Endothelial cell of umbilical vein (primary cell): ENCODE results near the gene MAEA. TPM values are rescaled to one million over a fixed set of nuclear protein-coding genes. Genes with fewer than 3 reads are reported as not detected.

Experiments used
- BruUV-seq: library from RNA; stranded (reverse); fragments of 400-500 nt; replicated peaks from 2 replicates; lab custom pipeline; 2021; lab: Mats Ljungman, UMichigan
- CTCF ChIA-PET: fragments of 300-600, 350-600 bp; sonication (Branson Sonifier 250); formaldehyde crosslinking; loops from one replicate; lab custom pipeline; 2021; ENCODE audit warnings: antibody characterized with exemption, inconsistent platforms; lab: Charles Lee
- POLR2A ChIA-PET: fragments of 300-600, 350-600 bp; sonication (Branson Sonifier 250); formaldehyde crosslinking; loops from one replicate; lab custom pipeline; 2021; ENCODE audit warnings: antibody characterized with exemption, inconsistent platforms; lab: Charles Lee
- DNase-seq: peaks from one replicate; pipeline ENCODE4 v3.0.0-alpha.2; 2011; ENCODE audit warnings: low read depth, low spot score
- FAIRE-seq: peaks from 2 replicates; lab custom pipeline; 2011; peaks lifted over from hg19 to GRCh38; lab: Jason Lieb, UNC
- H2AFZ ChIP-seq: 2 replicates; pipeline ENCODE4 v1.6.0; 2012; ENCODE audit warnings: low read depth, low read length, control low read depth, inconsistent platforms
- H3K27ac ChIP-seq: 2 replicates; pipeline ENCODE4 v1.5.1; 2011; ENCODE audit warnings: low read depth, mild to moderate bottlenecking, control low read depth, low read length, moderate library complexity; ENCODE audit not compliant: insufficient read depth
- H3K27me3 ChIP-seq, 2 experiments: 2 replicates each; pipeline versions ENCODE4 v1.6.0 to v1.6.1; 2011; ENCODE audit warnings: low read length in 2 of 2, mixed read lengths in 1 of 2; ENCODE audit not compliant: control insufficient read depth in 2 of 2, insufficient read depth in 2 of 2
- H3K36me3 ChIP-seq, 2 experiments: 2 replicates in 1 of 2; 3 replicates in 1 of 2; pipeline ENCODE4 v1.5.1; 2011; ENCODE audit warnings: low read length in 2 of 2, mild to moderate bottlenecking in 1 of 2, moderate library complexity in 1 of 2; ENCODE audit not compliant: control insufficient read depth in 2 of 2, insufficient read depth in 2 of 2; ENCODE audit errors: extremely low read depth in 1 of 2
- H3K4me1 ChIP-seq: 3 replicates; pipeline ENCODE4 v1.5.1; 2011; ENCODE audit warnings: mild to moderate bottlenecking, low read length; ENCODE audit not compliant: control insufficient read depth, insufficient read depth; ENCODE audit errors: extremely low read depth
- H3K4me2 ChIP-seq: 2 replicates; pipeline ENCODE4 v1.6.1; 2011; ENCODE audit warnings: low read length, control low read depth, mixed read lengths; ENCODE audit not compliant: insufficient read depth
- H3K4me3 ChIP-seq, 3 experiments: fragments of 200-600 bp in 1 of 3; sonication (generic), shearing (Covaris generic) in 1 of 3; replicated peaks in 1 of 3; 2 replicates each; pipeline ENCODE4 v1.5.1; 2011 to 2016; ENCODE audit warnings: control low read depth in 3 of 3, low read length in 3 of 3, mild to moderate bottlenecking in 2 of 3, inconsistent platforms in 1 of 3, low read depth in 1 of 3, moderate library complexity in 1 of 3; ENCODE audit not compliant: insufficient read depth in 1 of 3
- H3K79me2 ChIP-seq: 2 replicates; pipeline ENCODE4 v1.6.0; 2012; ENCODE audit warnings: low read length, inconsistent platforms; ENCODE audit not compliant: control insufficient read depth, insufficient read depth
- H3K9ac ChIP-seq: replicated peaks from 2 replicates; pipeline ENCODE3; 2011; ENCODE audit warnings: low read length, control low read depth; ENCODE audit not compliant: insufficient read depth; ENCODE audit errors: extremely low read depth
- H3K9me1 ChIP-seq: replicated peaks from 3 replicates; pipeline ENCODE4 v1.6.0; 2011; ENCODE audit warnings: mild to moderate bottlenecking, low read length; ENCODE audit not compliant: control insufficient read depth, insufficient read depth; ENCODE audit errors: extremely low read depth
- H3K9me3 ChIP-seq: replicated peaks from 2 replicates; pipeline ENCODE4 v1.5.1; 2012; ENCODE audit warnings: low read length, inconsistent platforms; ENCODE audit not compliant: control insufficient read depth, insufficient read depth
- H4K20me1 ChIP-seq: replicated peaks from 2 replicates; pipeline ENCODE3; 2011; ENCODE audit warnings: mild to moderate bottlenecking, low read length; ENCODE audit not compliant: control insufficient read depth, insufficient read depth; ENCODE audit errors: extremely low read depth
- CTCF ChIP-seq, 2 donors: IDR thresholded peaks; 1 replicate in 1 of 2; 2 replicates in 1 of 2; pipeline ENCODE4 v1.5.1; 2011; ENCODE audit warnings: low read length in 2 of 2, mild to moderate bottlenecking in 2 of 2, moderate library complexity in 2 of 2, control low read depth in 1 of 2, inconsistent platforms in 1 of 2, low read depth in 1 of 2; ENCODE audit not compliant: insufficient read depth in 1 of 2; ENCODE audit errors: extremely low read depth in 1 of 2
- EZH2 ChIP-seq: IDR thresholded peaks from 2 replicates; pipeline ENCODE4 v1.6.1; 2012; ENCODE audit warnings: borderline replicate concordance, low read depth, mild to moderate bottlenecking, moderate library complexity, low read length, inconsistent platforms; ENCODE audit not compliant: severe bottlenecking
- FOS ChIP-seq: IDR thresholded peaks from 2 replicates; pipeline ENCODE4 v1.6.1; 2011; ENCODE audit warnings: mild to moderate bottlenecking, low read length, moderate library complexity, borderline replicate concordance; ENCODE audit not compliant: insufficient read depth
- GATA2 ChIP-seq: IDR thresholded peaks from 2 replicates; pipeline ENCODE4 v1.7.0; 2011; ENCODE audit warnings: low read depth, mild to moderate bottlenecking, moderate library complexity, mixed read lengths, low read length; ENCODE audit not compliant: insufficient read length, insufficient read depth
- JUN ChIP-seq: IDR thresholded peaks from 2 replicates; pipeline ENCODE4 v1.6.1; 2011; ENCODE audit warnings: borderline replicate concordance, low read depth; ENCODE audit not compliant: insufficient read length, insufficient read depth
- MAX ChIP-seq: IDR thresholded peaks from 2 replicates; pipeline ENCODE4 v1.6.1; 2011; ENCODE audit not compliant: insufficient read depth, insufficient read length
- MYC ChIP-seq: IDR thresholded peaks from one replicate; pipeline ENCODE4 v1.6.1; 2011; ENCODE audit warnings: mild to moderate bottlenecking, low read depth, low read length
- POLR2A ChIP-seq: IDR thresholded peaks from 2 replicates; pipeline ENCODE4 v1.6.1; 2012; ENCODE audit warnings: low read depth, mild to moderate bottlenecking, control low read depth, low read length
- POLR2AphosphoS5 ChIP-seq: IDR thresholded peaks from 2 replicates; pipeline ENCODE4 v1.6.1; 2012; ENCODE audit warnings: low read depth, mild to moderate bottlenecking, control low read depth, low read length, moderate library complexity; ENCODE audit not compliant: insufficient read depth
- dilution Hi-C: fragments of 300-500 bp; cut with MboI; formaldehyde crosslinking; loops from one replicate; pipeline ENCODE4 v1.15.0; 2019; ENCODE audit warnings: low sequenced_read_pairs; ENCODE audit not compliant: extremely low pct_ligation_motif_present
- intact Hi-C: fragments of 100-400 bp; cut with micrococcal nuclease; formaldehyde crosslinking; loops from one replicate; pipeline ENCODE4 v1.10.0; 2022
- polyA plus RNA-seq, 4 experiments: library from polyadenylated mRNA; depleted of rRNA in 3 of 4; stranded (reverse) in 3 of 4; unstranded in 1 of 4; fragments of >200 nt; gene quantifications; 2 replicates each; pipeline versions ENCODE4 v1.2.1 to v1.2.3, GENCODE V29; 2011 to 2012; ENCODE audit warnings: missing spikeins in 1 of 4
- total RNA-seq: library from RNA; stranded (reverse); gene quantifications from 2 replicates; pipeline ENCODE4 v1.2.3, GENCODE V29; 2021

Gene MAEA
- total and polyA plus RNA-seq, 2 donors (not counting 3 experiments of a cell fraction or from before 2014, with no cell fraction given) = 66.0 to 108 TPM

- Histone ChIP-seq H3K4me3 (no peak overlapping the region), H4K20me1 (no peaks in the 10 kb centered on the region), H3K9me3 (no peaks in the 10 kb centered on the region), H3K9ac (no peak overlapping the region), H3K4me2 (no peak overlapping the region), H3K79me2 (no peaks in the 10 kb centered on the region), H3K27ac (no peak overlapping the region), H3K36me3 (no peaks in the 10 kb centered on the region), H3K4me1 (no peaks in the 10 kb centered on the region), H2AFZ (no peak overlapping the region), H3K9me1 (no peaks in the 10 kb centered on the region), H3K27me3 (no peaks in the 10 kb centered on the region)
- POLR2A ChIA-PET = no interaction called here
- DNase-seq (no peak), FAIRE-seq (no peak)
- TF ChIP-seq CTCF (IDR thresholded peaks at IDR 0.05; ENCODE audit: extremely low read depth in 1 of 2, insufficient read depth in 1 of 2, low read depth in 1 of 2, low read length in 2 of 2) (no peak), MYC (no peak), FOS (no peak), GATA2 (no peak), POLR2A (no peak), JUN (no peak), MAX (no peak), POLR2AphosphoS5 (no peak), EZH2 (no peak)
- BruUV-seq = no TSS peak
- CTCF ChIA-PET = no interaction called here
- intact Hi-C loops (no loop called here), dilution Hi-C loops (no loop called here)
These were observed 88.0 kb downstream of the MAEA start for GRCh38 chr4:1377606-1378261.
